Sigmoid colon (tissue), 4 donors: Measurements from ENCODE around the gene TSKU.
"Not testable (repeated sequence)": the region's sequence is repeated elsewhere in the genome, so short reads cannot be mapped to it uniquely, and the experiment has no call there.

ENCODE experiments used
- CTCF ChIP-seq, 4 experiments: fragments of 450-650 bp in 3 of 4; fragments of 200-600 bp in 1 of 4; IDR thresholded peaks; one replicate each; pipeline ENCODE4 v1.5.1; 2016 to 2019; ENCODE audit warnings: antibody characterized with exemption in 4 of 4, mild to moderate bottlenecking in 3 of 4, moderate library complexity in 2 of 4
- EP300 ChIP-seq, 4 donors: sonication (generic); formaldehyde crosslinking; IDR thresholded peaks; one replicate each; pipeline ENCODE4 v1.6.1; 2017; ENCODE audit warnings: antibody characterized with exemption in 4 of 4
- POLR2A ChIP-seq, 2 donors: fragments of 450-650 bp; IDR thresholded peaks; one replicate each; pipeline ENCODE4 v1.6.1; 2016; ENCODE audit warnings: antibody characterized with exemption in 2 of 2, mild to moderate bottlenecking in 2 of 2, moderate library complexity in 2 of 2

- not testable (repeated sequence) for TF ChIP-seq CTCF, POLR2A, EP300 (IDR thresholded peaks at IDR 0.05)
Observed at GRCh38 chr11:76821396-76821795, 38.2 kb downstream of the TSKU start.
